ENCODE data around the gene ADARB2.

GRCh38 chr10:1540144-1540543 lies 197.2 kb downstream of the ADARB2 start:
- TF ChIP-seq, protein P1, sequence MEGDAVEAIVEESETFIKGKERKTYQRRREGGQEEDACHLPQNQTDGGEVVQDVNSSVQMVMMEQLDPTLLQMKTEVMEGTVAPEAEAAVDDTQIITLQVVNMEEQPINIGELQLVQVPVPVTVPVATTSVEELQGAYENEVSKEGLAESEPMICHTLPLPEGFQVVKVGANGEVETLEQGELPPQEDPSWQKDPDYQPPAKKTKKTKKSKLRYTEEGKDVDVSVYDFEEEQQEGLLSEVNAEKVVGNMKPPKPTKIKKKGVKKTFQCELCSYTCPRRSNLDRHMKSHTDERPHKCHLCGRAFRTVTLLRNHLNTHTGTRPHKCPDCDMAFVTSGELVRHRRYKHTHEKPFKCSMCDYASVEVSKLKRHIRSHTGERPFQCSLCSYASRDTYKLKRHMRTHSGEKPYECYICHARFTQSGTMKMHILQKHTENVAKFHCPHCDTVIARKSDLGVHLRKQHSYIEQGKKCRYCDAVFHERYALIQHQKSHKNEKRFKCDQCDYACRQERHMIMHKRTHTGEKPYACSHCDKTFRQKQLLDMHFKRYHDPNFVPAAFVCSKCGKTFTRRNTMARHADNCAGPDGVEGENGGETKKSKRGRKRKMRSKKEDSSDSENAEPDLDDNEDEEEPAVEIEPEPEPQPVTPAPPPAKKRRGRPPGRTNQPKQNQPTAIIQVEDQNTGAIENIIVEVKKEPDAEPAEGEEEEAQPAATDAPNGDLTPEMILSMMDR (IDR thresholded peaks at IDR 0.05) = no peak
- no peak for TF ChIP-seq POLR2A (IDR thresholded peaks at IDR 0.05)

Measured in testis (tissue), 2 donors.